Activated T-helper 1 cell treated with Interleukin-2 at 50 U/mL for 16 hours (primary cell): Measurements from ENCODE around the gene SPPL2C.

Experiments used
- DNase-seq: peaks from one replicate; pipeline ENCODE4 v3.0.0-alpha.2; 2020; ENCODE audit warnings: low read depth

Gene SPPL2C

GRCh38 chr17:45844695-45845375 lies at the start of gene SPPL2C:
TSS of gene SPPL2C (plus strand) at chr17:45844881. CDS start at chr17:45844907, 26 bp downstream.
- DNase-seq: no peak

- no peak for DNase-seq
These were observed 43.9 kb upstream of the SPPL2C start for GRCh38 chr17:45800816-45801215.

GRCh38 chr17:45801421-45801820 lies 43.3 kb upstream of the SPPL2C start:
- DNase-seq: no peak

- no peak for DNase-seq
These were observed 35.8 kb upstream of the SPPL2C start for GRCh38 chr17:45808845-45809244.

- DNase-seq: no peak
These were observed 35.2 kb upstream of the SPPL2C start for GRCh38 chr17:45809499-45809898.

GRCh38 chr17:45812102-45812501 lies 32.6 kb upstream of the SPPL2C start:
- DNase-seq: no peak

GRCh38 chr17:45813048-45813725 lies 31.5 kb upstream of the SPPL2C start:
- no peak for DNase-seq

- DNase-seq: no peak
These were observed 29.8 kb upstream of the SPPL2C start for GRCh38 chr17:45814622-45815606.

GRCh38 chr17:45815752-45816151 lies 28.9 kb upstream of the SPPL2C start:
- DNase-seq: no peak

- no peak for DNase-seq
These were observed 26.6 kb upstream of the SPPL2C start for GRCh38 chr17:45818041-45818440.

- DNase-seq: no peak
These were observed 26.0 kb upstream of the SPPL2C start for GRCh38 chr17:45818699-45819098.

- no peak for DNase-seq
These were observed 25.0 kb upstream of the SPPL2C start for GRCh38 chr17:45819632-45820031.

- no peak for DNase-seq
These were observed 24.5 kb upstream of the SPPL2C start for GRCh38 chr17:45820052-45820780.

- no peak for DNase-seq
These were observed 23.5 kb upstream of the SPPL2C start for GRCh38 chr17:45821147-45821546.

- DNase-seq: no peak
These were observed 21.1 kb upstream of the SPPL2C start for GRCh38 chr17:45823598-45823997.

- DNase-seq: no peak
These were observed 20.2 kb upstream of the SPPL2C start for GRCh38 chr17:45824475-45824874.

GRCh38 chr17:45824901-45825492 lies 19.7 kb upstream of the SPPL2C start:
- DNase-seq: no peak

- DNase-seq: no peak
These were observed 18.9 kb upstream of the SPPL2C start for GRCh38 chr17:45825792-45826191.

- DNase-seq: no peak
These were observed 17.6 kb upstream of the SPPL2C start for GRCh38 chr17:45826919-45827588.

GRCh38 chr17:45828171-45828570 lies 16.5 kb upstream of the SPPL2C start:
- no peak for DNase-seq

GRCh38 chr17:45828582-45829133 lies 16.0 kb upstream of the SPPL2C start:
- DNase-seq: no peak
